IMR-90 (cell line): ENCODE measurements around the gene UST. TPM values are rescaled to one million over a fixed set of nuclear protein-coding genes. Genes with fewer than 3 reads are reported as not detected.

Experiments
- ATAC-seq: fragments of 200-7000 bp; cut with Tn5 transposase; 2 replicates; pipeline ENCODE4 v1.9.1; 2020; ENCODE audit warnings: low read depth, mild to moderate bottlenecking, moderate library complexity
- BruUV-seq: library from RNA; stranded (reverse); fragments of 400-500 nt; replicated peaks from 2 replicates; lab custom pipeline; 2021; lab: Mats Ljungman, UMichigan
- CTCF ChIA-PET: fragments of 300-600 bp; formaldehyde crosslinking; extraction: SDS; loops from one replicate; lab custom pipeline; 2021; ENCODE audit warnings: antibody characterized with exemption; lab: Yijun Ruan, JAX
- POLR2A ChIA-PET: fragments of 300-600 bp; sonication (Branson Sonifier 250); formaldehyde crosslinking; loops from one replicate; lab custom pipeline; 2022; ENCODE audit warnings: antibody characterized with exemption; ENCODE audit not compliant: unreplicated experiment; lab: Charles Lee
- DNase-seq: peaks from one replicate; pipeline ENCODE4 v3.0.0; 2013
- H2AFZ ChIP-seq: replicated peaks from 2 replicates; pipeline ENCODE3; 2013; ENCODE audit warnings: low read length, mild to moderate bottlenecking; ENCODE audit not compliant: poor library complexity
- H2AK5ac ChIP-seq: 2 replicates; pipeline ENCODE4 v1.6.1; 2013; ENCODE audit warnings: low read depth, low read length, inconsistent platforms
- H2AK9ac ChIP-seq: replicated peaks from 2 replicates; pipeline ENCODE3; 2013; ENCODE audit warnings: mild to moderate bottlenecking, low read depth, low read length, moderate library complexity; ENCODE audit not compliant: poor library complexity
- H2BK120ac ChIP-seq: 2 replicates; pipeline ENCODE4 v1.6.1; 2013; ENCODE audit warnings: low read depth, low read length, inconsistent platforms
- H2BK15ac ChIP-seq: 3 replicates; pipeline ENCODE4 v1.6.1; 2013; ENCODE audit warnings: low read depth, low read length, inconsistent platforms
- H2BK20ac ChIP-seq: 2 replicates; pipeline ENCODE4 v1.6.1; 2013; ENCODE audit warnings: low read depth, mild to moderate bottlenecking, inconsistent platforms, low read length, moderate library complexity
- H2BK5ac ChIP-seq: 2 replicates; pipeline ENCODE4 v1.6.1; 2013; ENCODE audit warnings: mild to moderate bottlenecking, low read depth, low read length, inconsistent platforms; ENCODE audit not compliant: poor library complexity, severe bottlenecking
- H3K14ac ChIP-seq: replicated peaks from 2 replicates; pipeline ENCODE4 v1.6.1; 2013; ENCODE audit warnings: low read depth, low read length, inconsistent platforms
- H3K18ac ChIP-seq: 2 replicates; pipeline ENCODE4 v1.6.1; 2013; ENCODE audit warnings: low read depth, low read length, control low read depth
- H3K23ac ChIP-seq: 2 replicates; pipeline ENCODE4 v1.6.1; 2013; ENCODE audit warnings: low read depth, low read length, inconsistent platforms
- H3K27ac ChIP-seq: 2 replicates; pipeline ENCODE4 v1.5.1; 2013; ENCODE audit warnings: mild to moderate bottlenecking, control low read depth, low read length; ENCODE audit not compliant: insufficient read depth
- H3K27me3 ChIP-seq: 2 replicates; pipeline ENCODE4 v1.6.1; 2013; ENCODE audit warnings: low read length; ENCODE audit not compliant: control insufficient read depth, insufficient read depth
- H3K36me3 ChIP-seq: 2 replicates; pipeline ENCODE4 v1.6.1; 2013; ENCODE audit warnings: low read length, mixed read lengths; ENCODE audit not compliant: control insufficient read depth, insufficient read depth
- H3K4ac ChIP-seq: 2 replicates; pipeline ENCODE4 v1.6.1; 2013; ENCODE audit warnings: low read depth, low read length, inconsistent platforms
- H3K4me1 ChIP-seq: 2 replicates; pipeline ENCODE4 v1.6.1; 2013; ENCODE audit warnings: low read length, mixed read lengths; ENCODE audit not compliant: control insufficient read depth, insufficient read depth
- H3K4me2 ChIP-seq: 2 replicates; pipeline ENCODE4 v1.6.1; 2013; ENCODE audit warnings: low read depth, mild to moderate bottlenecking, control low read depth, low read length, moderate library complexity
- H3K4me3 ChIP-seq: 2 replicates; pipeline ENCODE4 v1.5.1; 2013; ENCODE audit warnings: low read depth, mild to moderate bottlenecking, control low read depth, low read length, moderate library complexity; ENCODE audit not compliant: insufficient read depth
- H3K56ac ChIP-seq: 2 replicates; pipeline ENCODE4 v1.6.1; 2013; ENCODE audit warnings: low read length, inconsistent platforms; ENCODE audit not compliant: insufficient read depth; ENCODE audit errors: extremely low read depth
- H3K79me1 ChIP-seq, 2 experiments: 2 replicates each; pipeline ENCODE4 v1.6.1; 2013; ENCODE audit warnings: low read length in 2 of 2, inconsistent platforms in 1 of 2, low read depth in 1 of 2
- H3K9ac ChIP-seq: 2 replicates; pipeline ENCODE4 v1.6.1; 2013; ENCODE audit warnings: low read depth, low read length, control low read depth
- H3K9me1 ChIP-seq: 2 replicates; pipeline ENCODE4 v1.6.1; 2013; ENCODE audit warnings: low read length, inconsistent platforms; ENCODE audit not compliant: insufficient read depth
- H3K9me3 ChIP-seq: 2 replicates; pipeline ENCODE4 v1.6.1; 2013; ENCODE audit warnings: low read length; ENCODE audit not compliant: control insufficient read depth, insufficient read depth
- H4K20me1 ChIP-seq: 2 replicates; pipeline ENCODE4 v1.6.1; 2013; ENCODE audit warnings: low read length, inconsistent platforms; ENCODE audit not compliant: insufficient read depth
- H4K5ac ChIP-seq: 2 replicates; pipeline ENCODE4 v1.6.1; 2013; ENCODE audit warnings: mild to moderate bottlenecking, low read depth, low read length, control low read depth
- H4K8ac ChIP-seq, 2 experiments: 2 replicates each; pipeline ENCODE4 v1.6.1; 2013; ENCODE audit warnings: low read depth in 2 of 2, low read length in 2 of 2, control low read depth in 1 of 2, inconsistent platforms in 1 of 2
- H4K91ac ChIP-seq: 2 replicates; pipeline ENCODE4 v1.6.1; 2013; ENCODE audit warnings: low read depth, low read length, inconsistent platforms; ENCODE audit not compliant: insufficient read depth
- BHLHE40 ChIP-seq: fragments of 150-350 bp; IDR thresholded peaks from 2 replicates; pipeline ENCODE4 v1.6.1; 2016; ENCODE audit warnings: mild to moderate bottlenecking, low read depth, low read length
- RAD21 ChIP-seq: IDR thresholded peaks from 2 replicates; pipeline ENCODE4 v1.6.1; 2012; ENCODE audit warnings: low read length, improper control_type of control experiment
- dilution Hi-C: fragments of 300-500 bp; cut with HindIII; formaldehyde crosslinking; loops from one replicate; pipeline ENCODE4 v1.14.3; 2018; ENCODE audit warnings: low sequenced_read_pairs; ENCODE audit not compliant: unreplicated experiment
- in situ Hi-C: fragments of 300-500 bp; cut with MboI; formaldehyde crosslinking; loops from 3 replicates; pipeline ENCODE4 v1.14.3; 2019; ENCODE audit warnings: low sequenced_read_pairs, inconsistent platforms, mixed read lengths
- intact Hi-C: fragments of 100-400 bp; cut with micrococcal nuclease; formaldehyde crosslinking; loops from 2 replicates; pipeline ENCODE4 v1.10.0; 2022
- polyA plus RNA-seq, 3 experiments: library from polyadenylated mRNA; depleted of rRNA; stranded (reverse); fragments of >200 nt; gene quantifications; 2 replicates each; pipeline ENCODE4 v1.2.3, GENCODE V29; 2012; ENCODE audit warnings: low replicate concordance in 1 of 3
- total RNA-seq: library from RNA; depleted of rRNA; stranded (reverse); fragments of >200 nt; gene quantifications from 2 replicates; pipeline ENCODE4 v1.2.3, GENCODE V29; 2012

UST gene
- total and polyA plus RNA-seq, 2 of the 4 experiments (the other 2 are of a cell fraction) = 7.7 to 13.8 TPM

- BruUV-seq = no TSS peak
- peak overlapping the region; percentile 18; the same call in 1 of the 2 replicates for H2BK20ac ChIP-seq
- H2AFZ ChIP-seq = no peak overlapping the region
- H4K91ac ChIP-seq = no peak overlapping the region
- no peak overlapping the region for H3K4me3 ChIP-seq
- no peak overlapping the region for H2AK9ac ChIP-seq
- no peak overlapping the region for H2BK15ac ChIP-seq
- TF ChIP-seq BHLHE40 (no peak), RAD21 (no peak)
- H3K14ac ChIP-seq = no peak overlapping the region
- no peak overlapping the region for H4K8ac ChIP-seq
- peaks cover 4% of the 10 kb centered on the region for H3K9me1 ChIP-seq
- dilution Hi-C loops (no loop called here), in situ Hi-C loops (no loop called here), intact Hi-C loops (no loop called here)
- DNase-seq (no peak), ATAC-seq (no peak)
- no peak overlapping the region for H3K9ac ChIP-seq
- ChIA-PET CTCF (no interaction called here), POLR2A (no interaction called here)
- no peak overlapping the region for H3K56ac ChIP-seq
- no peak overlapping the region; the same call in 1 of the 2 replicates for H2BK120ac ChIP-seq
- H2BK5ac ChIP-seq = peak overlapping the region; percentile 70
- H3K4me1 ChIP-seq = peaks cover 8% of the 10 kb centered on the region
- no peak overlapping the region; the same call in 1 of the 2 replicates for H3K4ac ChIP-seq
- H4K20me1 ChIP-seq = no peaks in the 10 kb centered on the region
- H3K27me3 ChIP-seq = no peaks in the 10 kb centered on the region
- no peak overlapping the region for H2AK5ac ChIP-seq
- H3K27ac ChIP-seq = no peak overlapping the region
- H3K79me1 ChIP-seq = no peaks in the 10 kb centered on the region
- H3K4me2 ChIP-seq = no peak overlapping the region
- H3K18ac ChIP-seq = peak overlapping the region; percentile 59; the same call in 1 of the 2 replicates
- H4K5ac ChIP-seq = no peak overlapping the region
- peaks cover 2% of the 10 kb centered on the region for H3K9me3 ChIP-seq
- H3K23ac ChIP-seq = no peak overlapping the region
- H3K36me3 ChIP-seq = no peaks in the 10 kb centered on the region
Measured at GRCh38 chr6:148724428-148724827, 22.4 kb upstream of the UST start.
